GM19240 (cell line): ENCODE measurements around the gene PTPN4.
"Not testable (repeated sequence)": the region's sequence is repeated elsewhere in the genome, so short reads cannot be mapped to it uniquely, and the experiment has no call there.

Experiments used
- DNase-seq: peaks from one replicate; pipeline ENCODE4 v3.0.0; 2011; ENCODE audit warnings: low spot score; ENCODE audit not compliant: insufficient read length

PTPN4 gene

DNA sequence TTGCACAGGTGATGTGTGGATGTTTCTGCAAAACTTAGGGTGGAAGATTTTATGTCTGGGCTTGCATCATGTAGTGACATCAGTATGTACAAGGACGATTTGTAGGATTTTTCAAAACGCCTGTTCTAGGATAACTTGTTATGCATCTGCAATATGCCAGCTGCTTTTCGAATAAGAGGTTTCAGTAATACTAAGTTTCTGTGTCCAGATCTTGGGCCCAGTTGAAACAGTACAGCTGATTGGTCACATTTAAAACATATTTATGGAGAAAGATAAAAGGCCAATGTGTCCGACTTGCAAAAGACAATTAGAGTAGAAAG is 1.2 kb downstream of the PTPN4 start:
- DNase-seq: no peak

DNA sequence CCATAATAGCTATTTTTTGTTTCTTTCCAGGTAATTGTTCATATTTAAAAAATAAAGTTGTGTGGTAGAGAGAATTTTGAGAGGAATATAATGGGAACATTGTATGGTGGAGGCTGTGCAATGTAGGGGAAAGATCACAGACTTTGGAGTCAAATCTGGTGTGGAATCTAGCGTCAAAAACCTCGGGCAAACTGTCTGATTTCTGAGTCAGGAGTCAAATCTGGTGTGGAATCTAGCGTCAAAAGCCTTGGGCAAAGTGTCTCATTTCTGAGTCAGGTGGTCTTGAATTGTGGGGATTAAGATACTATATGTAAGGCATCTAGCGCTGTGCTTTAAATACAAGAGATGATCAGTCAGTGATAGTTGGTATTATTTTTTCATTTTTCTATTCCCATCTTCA is 5.1 kb downstream of the PTPN4 start:
- no peak for DNase-seq

DNA sequence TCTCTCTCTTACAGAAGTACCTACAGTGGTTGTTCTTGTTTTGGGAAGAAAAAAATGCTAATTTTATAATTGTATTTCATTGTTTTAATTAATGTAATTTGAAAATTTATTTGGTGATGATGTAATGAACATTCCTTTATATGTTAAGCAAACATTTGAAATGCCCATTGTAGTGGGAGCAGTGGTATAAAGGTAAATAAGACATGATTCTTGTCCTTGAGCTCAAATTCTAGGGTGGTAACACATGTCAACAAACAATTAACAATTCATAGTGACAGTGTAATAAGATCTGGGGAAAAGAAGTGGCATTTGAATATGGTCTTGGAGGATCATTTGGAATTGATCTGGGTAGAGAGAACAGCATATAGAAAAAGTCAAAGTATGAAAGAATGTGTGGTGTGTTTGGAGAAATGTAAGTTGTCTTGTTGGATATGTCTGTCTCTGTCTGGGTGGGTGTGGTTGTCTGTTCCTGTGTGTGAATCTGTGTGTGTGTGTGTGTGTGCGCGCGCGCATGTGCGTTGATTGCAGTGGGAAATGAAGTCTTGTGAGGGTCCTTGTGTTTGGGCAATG is 5.8 kb downstream of the PTPN4 start:
- no peak for DNase-seq

DNA sequence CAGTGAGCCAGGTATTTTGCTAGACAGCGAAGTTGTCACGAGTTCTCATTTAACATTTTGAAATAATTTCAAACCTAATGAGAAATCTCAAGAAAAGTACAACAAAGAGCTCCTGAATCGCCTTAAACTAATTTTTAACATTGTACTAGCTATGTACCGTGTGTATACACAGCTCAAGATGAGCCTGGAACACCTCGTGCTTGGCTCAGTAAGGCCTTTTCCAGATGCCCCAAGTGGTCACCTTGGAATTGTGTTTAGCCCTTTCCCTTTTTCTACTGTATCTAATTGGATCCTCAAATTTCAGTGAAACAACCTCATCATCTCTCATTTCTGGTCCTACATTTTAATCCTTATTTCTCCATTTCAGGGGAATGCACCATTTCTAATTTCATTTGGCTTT is 7.2 kb downstream of the PTPN4 start:
- DNase-seq: no peak

DNA sequence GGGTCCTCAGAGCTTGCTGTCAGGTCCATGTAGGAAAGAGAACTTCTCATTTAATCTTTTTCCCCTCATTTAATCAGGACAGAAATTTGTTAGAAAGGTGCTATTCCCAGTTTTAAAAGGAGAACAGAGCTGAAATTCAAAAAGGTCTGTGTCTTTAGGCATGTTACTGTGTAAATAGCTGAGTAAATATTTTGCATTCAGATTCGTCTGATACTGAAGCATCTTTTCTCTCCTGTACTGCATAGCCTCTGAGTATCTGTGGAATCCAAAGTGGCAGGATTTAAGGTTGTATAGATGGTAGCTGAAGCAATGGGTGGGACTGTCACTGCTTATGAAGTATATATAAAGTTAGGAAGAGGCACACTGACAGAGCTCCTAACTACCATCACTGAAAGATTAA is 9.0 kb downstream of the PTPN4 start:
- no peak for DNase-seq

DNA sequence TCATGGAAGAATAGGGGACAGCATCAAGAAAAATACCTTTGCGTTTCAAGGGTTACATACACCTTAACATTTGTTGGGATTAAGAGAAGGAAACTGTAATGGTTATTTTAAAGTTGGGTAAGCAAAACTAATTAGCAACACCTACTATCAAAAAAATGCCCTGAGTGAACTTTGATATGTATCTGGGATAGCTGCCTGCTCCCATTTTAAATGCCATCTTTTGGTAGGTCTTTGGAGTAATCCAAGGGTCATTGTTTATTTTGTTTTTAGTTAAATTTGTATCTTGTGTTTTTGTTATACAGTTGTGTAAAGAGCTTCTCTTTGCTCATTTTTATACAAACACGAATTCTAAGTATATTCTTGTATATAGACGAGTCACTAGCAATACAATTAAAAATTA is 9.9 kb downstream of the PTPN4 start:
- DNase-seq: no peak

DNA sequence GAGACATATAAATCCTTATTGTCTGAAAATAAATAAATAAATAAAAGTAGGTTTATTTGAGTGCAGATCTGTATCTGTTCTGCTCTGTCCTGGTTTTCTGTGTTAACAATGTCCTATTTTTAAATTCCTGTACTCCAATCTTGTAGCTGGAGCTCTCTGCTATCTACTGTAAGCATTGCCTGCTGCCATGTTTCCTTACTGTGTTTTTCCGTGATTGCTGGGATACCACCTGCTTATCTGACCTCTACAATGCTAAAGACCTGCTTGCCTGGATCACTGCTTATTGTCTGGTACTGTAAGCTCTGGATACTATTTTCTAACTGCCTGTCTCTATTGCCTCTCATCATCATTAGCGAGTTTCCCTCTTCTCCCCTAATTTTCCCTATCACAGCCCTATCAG is 11.6 kb downstream of the PTPN4 start:
- no peak for DNase-seq

DNA sequence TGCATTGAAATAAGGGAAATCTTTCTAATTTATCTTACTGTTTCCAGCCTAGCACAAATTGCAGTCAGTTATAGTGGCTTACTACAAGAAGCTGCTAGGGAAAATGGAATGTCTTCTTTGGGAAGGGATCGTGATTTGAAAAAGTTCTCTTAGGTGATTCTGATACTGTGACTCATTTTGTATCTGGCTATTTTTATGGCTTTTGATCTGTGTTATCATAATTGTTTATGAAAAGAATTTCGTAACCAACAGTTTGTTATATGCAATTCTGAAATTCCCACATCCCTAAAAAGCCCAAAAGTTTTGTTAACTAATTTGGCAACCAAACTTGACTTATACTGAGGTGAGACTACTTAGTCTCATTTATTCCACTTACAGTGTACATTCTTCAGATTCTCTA is 12.4 kb downstream of the PTPN4 start:
- DNase-seq: no peak

DNA sequence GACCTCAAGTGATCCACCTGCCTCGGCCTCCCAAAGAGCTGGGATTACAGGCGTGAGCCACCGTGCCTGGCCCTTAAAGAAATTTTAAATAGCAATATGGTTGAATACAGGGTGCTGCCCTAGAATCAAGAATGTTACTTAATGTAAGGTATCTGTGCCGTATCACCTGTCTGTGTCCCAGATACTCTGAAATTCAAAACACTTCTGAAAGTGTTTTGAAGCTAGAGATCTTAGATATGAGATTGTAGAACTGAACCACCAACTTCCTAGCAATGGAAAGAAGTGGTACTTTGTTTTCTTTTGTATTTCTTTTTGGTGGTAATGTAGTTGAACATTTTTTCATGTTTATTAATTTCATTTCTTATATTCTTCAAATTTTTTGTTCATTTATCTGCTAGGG is 13.0 kb downstream of the PTPN4 start:
- DNase-seq: no peak

DNA sequence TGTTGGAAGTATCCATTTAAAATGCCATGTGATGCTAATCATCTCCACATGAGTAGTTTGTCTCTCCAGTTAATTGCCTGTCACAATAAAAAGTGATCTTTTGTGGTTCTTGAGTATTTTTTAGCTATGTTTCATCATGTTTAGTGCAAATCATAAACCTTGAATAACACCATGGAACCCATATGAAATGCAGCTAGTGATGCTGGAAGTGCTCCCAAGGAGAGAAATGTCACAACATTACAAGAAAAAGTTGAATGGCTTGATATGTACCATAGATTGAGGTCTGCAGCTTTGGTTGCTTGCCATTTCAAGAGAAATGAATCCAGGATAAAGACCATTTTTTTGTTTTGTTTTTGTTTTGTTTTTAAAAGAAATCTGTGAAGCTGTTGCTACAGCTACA is 14.3 kb downstream of the PTPN4 start:
- DNase-seq: no peak

DNA sequence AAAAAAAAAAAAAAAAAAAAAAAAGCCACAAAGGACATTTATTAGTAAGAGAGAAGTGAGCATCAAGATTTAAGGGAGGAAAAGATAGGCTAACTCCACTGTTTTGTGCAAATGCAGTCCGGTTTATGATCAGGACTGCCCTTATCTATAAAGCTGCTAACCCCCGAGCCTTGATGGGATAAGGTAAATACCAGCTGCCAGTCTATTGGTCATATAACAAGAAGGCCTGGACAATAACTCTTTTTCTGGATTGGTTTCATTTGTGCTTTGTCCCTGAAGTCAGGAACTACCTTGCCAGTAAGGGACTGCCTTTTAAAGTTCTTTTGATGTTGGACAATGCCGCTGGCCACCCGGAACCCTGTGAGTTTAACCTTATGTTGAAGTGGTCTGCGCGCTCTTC is 15.4 kb downstream of the PTPN4 start:
- DNase-seq: no peak

DNA sequence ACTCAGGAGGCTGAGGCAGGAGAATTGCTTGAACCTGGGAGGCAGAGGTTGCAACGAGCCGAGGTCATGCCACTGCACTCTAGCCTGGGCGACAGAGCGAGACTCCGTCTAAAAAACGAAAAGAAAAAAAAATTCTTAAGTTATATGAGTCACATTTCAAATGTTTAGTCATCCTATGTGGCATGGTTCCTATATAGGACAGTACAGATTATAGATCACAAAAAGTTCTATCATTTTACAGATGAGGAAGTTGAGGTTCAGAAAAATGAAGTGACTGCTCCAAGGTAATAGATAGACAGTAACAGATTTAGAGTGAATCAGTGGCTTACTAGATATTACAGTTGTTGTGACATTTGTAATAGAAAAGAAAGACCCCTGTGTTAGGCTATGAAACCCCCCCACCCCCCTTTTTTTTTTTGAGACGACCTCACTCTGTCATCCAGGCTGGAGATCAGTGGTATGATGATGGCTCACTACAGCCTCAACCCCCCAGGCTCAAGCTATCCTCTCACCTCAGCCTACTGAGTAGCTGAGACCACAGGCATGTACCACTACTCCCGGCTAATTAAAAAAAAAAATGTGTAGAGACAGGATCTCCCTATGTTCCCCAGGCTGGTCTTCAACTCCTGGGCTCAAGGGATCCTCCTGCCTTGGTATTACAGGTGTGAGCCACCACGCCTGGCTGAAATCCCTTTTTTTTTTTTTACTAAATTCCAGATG is 22.7 kb downstream of the PTPN4 start:
- DNase-seq: no peak

DNA sequence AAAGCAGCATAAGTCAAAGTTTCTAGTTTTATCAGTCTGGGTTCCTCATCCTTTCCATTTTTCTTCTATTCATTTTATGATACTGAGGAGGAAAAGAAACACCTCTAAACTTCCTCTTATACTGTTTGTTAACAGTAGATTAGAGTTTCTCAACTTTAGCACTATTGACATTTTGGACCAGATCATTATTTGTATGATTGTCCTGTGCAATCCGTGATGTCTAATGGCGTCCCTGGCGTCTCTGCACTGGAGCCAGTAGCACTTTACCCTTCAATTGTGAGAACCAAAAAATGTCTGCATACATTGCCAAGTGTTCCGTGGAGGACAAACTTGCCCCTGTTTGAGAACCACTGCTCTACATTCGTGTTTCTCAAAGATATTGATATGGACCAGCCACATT is 25.2 kb downstream of the PTPN4 start:
- DNase-seq: no peak

DNA sequence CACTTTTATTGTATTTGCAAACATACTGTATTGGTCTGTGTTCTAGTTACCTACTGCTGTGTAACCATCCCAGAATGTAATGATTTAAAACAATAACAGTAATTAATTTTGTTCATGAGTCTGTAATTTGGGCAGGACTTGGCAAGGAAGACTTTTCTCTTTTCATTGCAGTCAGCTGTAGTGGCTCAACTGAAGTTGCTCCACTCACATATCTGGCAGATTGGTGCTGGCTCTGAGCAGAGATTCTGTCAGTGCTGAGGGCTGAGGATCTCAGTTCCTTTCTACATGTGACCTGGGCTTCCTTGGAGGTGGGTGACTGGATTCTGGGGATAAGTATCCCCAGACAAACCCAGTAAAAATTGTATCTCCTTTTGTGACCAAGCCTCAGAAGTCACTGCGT is 26.6 kb downstream of the PTPN4 start:
- DNase-seq: no peak

DNA sequence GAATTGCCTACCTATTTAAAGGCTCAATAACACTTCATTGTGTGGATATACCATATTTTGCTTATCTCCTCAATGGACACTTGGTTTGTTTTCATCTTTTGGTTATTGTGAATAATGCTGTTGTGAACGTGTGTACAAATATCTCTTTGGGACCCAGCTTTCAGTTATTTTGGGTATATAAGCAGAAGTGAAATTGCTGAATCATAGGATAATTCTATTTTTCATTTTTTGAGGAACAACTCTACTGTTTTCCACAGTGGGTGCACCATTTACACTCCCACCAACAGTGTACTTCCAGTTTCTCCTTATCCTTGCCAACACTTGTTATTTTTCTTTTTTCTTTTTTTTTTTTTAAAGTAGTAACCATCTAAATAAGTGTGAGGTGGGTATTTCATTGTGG is 29.0 kb downstream of the PTPN4 start:
- no peak for DNase-seq

DNA sequence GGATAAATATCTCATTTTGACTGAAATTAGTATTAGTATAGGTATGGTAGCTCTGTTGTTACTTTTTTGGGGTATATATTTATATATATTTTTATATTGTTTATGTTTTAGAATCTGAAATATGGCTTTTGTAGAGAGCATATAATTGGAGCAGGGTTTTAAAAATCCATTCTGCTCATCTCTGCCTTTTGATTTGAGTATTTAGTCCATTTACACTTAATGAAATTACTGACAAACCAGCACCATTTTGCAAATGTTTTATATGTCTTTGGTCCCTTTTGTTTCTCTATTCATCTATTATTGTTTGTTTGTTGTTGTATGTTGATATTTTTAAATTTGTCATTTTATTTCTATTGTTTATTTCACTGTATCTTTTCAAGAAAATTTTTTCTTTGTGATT is 30.7 kb downstream of the PTPN4 start:
- no peak for DNase-seq

DNA sequence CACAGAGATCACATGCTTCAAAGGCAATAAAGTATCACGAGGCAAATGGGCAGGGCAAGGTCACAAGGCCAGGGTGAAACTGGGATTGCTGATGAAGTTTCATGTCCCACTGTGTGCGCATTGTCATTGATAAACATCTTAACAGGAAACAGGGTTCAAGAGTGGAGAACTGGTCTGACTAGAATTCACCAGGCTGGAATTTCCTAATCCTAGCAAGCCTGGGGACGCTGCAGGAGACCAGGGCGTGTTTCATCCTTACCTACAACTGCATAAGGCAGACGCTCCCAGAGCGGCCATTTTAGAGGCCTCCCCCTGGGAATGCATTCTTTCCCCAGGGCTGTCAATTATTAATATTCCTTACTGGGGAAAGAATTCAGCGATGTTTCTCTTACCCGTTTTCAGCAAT is 33.2 kb downstream of the PTPN4 start:
- DNase-seq: no peak

DNA sequence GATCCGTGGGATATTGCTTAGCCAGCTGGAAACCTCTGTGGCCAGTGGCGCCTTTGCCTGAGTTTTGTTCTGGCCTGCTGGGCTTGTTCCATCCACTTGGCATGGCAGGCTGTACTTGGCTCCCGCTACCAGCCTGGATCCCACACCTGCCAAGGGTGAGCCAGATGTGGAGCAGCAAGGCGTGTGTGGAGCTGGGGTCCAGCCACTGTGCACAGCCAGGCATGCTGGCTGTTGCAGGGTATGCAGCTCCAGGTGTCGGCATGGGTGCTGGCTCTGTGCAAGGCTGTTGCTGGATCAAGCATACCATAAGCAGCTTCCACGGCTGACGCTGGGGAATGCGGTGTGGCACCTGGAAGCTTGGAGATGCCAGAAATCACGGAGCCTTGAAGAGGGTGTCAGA is 34.5 kb downstream of the PTPN4 start:
- DNase-seq: no peak

DNA sequence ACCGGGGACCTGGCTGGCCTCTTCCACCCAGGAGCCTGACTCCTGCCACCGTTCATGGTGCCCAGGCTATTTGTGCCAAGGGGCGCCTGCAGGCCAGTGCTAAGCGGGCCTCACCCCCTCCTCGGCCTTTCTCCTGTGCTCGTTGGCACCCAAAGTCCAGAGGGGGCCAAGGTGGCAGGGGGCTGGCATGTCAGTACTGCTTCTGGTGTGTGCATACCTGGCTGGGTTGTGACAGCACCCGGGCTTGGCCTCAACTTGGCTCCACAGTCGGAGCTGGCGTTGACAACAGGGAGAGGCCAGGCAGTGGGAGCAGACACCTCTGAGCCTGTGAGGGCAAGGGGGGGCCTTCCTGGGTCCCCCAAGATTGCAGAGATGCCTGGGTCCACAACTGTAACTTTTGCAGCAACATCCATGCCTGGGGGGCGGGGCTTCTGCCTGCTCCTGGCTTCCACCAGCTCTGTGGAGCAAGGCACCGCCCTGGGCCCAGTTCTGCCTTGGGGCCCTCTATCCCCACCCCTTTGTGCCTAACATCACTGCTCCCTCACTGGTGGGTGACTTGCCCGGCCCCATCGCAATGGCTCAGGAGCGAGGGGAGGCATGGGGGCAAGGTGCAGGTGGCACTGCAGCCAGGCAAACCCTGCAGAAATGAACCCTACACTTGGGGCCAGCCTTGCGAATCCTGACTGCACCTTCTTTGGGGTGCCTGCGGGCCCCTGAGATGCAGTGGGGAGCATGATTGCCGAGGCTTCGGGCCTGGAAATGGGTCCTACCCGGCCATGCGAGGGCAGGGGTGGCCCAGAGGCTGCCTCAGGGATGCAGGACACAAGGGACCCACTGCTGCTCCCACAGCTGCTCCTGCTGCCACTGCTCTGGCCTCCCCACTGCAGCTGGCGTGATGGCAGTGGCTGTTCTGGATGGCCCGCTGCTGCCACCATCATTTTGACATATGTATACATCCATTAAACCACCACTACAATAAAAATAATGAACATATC is 35.9 kb downstream of the PTPN4 start:
- no peak for DNase-seq

DNA sequence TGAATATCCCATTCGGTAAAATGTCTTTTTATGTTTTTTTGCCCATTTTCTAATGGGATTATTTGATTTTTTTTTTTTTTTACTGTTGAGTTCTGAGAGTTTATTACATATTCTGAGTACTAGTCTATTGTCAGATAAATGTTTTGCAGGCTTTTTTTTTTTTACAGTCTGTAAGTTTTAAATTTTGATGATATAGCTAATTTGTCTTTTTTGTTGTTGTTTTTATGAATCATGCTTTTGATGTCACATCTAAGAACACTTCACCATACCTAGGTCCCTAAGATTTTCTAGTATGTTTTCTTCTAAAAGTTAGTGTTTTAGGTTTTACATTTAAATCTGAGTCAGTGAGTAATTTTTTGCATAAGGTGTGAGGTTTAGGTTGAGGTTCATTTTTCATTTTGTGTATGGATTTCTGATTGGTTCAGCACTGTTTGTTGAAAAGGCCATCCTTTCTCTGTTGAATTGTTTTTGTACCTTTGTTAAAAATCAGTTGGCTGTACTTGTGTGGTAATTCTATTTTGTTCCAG is 40.7 kb downstream of the PTPN4 start:
- DNase-seq: no peak

DNA sequence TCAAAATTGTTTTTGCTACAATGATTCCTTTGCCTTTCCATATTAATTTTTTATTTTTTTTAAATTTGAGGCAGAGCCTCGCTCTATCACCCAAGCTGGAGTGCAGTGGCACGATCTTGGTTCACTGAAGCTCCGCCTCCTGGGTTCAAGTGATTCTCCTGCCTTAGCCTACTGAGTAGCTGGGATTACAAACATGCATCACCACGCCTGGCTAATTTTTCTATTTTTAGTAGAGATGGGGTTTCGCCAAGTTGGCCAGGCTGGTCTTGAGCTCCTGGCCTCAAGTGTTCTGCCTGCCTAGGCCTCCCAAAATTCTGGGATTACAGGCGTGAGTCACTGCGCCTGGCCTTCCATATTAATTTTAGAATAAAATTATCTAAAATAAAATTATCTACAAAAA is 41.3 kb downstream of the PTPN4 start:
- DNase-seq: no peak

DNA sequence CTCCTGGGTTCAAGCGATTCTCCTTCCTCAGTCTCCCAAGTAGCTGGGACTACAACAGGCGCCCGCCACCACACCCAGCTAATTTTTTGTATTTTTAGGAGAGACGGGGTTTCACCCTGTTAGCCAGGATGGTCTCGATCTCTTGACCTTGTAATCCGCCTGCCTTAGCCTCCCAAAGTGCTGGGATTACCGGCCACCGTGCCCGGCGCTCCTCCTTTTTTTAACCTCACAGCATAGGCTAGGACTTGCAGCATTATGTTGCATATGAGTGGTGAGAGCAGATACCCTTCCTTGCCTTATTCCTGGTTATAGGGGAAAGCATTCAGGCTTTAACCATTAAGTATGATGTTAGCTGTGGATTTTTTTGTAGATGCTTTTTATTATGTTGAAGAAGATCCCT is 42.3 kb downstream of the PTPN4 start:
- not testable (repeated sequence) for DNase-seq
